ENCODE results near the gene NBL1.

- no peak for TF ChIP-seq POLR2A (IDR thresholded peaks at IDR 0.05)
- no peak for TF ChIP-seq CTCF (IDR thresholded peaks at IDR 0.05)
- no peak for TF ChIP-seq POLR2AphosphoS5 (IDR thresholded peaks at IDR 0.05)
Observed at GRCh38 chr1:19623523-19623922, 20.6 kb upstream of the NBL1 start.
